Cardiac septum (tissue), 1 donor: ENCODE measurements around the gene FLACC1. TPM values are rescaled to one million over a fixed set of nuclear protein-coding genes. Genes with fewer than 3 reads are reported as not detected.
"Not testable (repeated sequence)": the region's sequence is repeated elsewhere in the genome, so short reads cannot be mapped to it uniquely, and the experiment has no call there.

Experiments used
- DNase-seq: peaks from one replicate; pipeline ENCODE4 v3.0.0-alpha.2; 2020; ENCODE audit warnings: low spot score
- intact Hi-C: fragments of 100-400 bp; cut with DNase I; formaldehyde crosslinking; loops from one replicate; pipeline ENCODE4 v1.14.0; 2022
- total RNA-seq: library from RNA; stranded (reverse); fragmentation: NEBNext Ultra II Directional; extraction: Animal tissue kit (Norgen Biotek cat#: 25700); gene quantifications from one replicate; pipeline ENCODE4 v1.2.1, GENCODE V29; 2021
- donor health status: DM: no; HTN: no; CAD: no.

FLACC1 gene
- total RNA-seq, 1 donor from 2014 or later, result 12.0 TPM

DNA sequence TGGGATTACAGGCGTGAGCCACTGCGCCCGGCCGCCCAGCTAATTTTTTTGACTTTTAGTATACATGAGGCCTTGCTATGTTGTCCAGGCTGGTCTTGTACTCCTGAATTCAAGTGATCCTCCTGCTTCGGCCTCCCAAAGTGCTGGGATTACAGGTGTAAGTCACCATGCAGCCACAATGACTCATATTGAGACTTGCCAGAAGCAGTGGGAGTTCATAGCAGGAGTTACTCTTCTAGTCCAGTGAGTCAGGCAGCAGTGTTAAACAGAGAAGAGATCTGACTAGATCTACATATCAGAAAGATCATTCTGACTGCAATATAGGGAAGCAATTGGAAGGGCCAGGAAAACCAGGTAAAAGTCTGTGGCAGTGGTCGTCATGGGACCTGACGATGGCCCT, 1.5 kb upstream of the FLACC1 start:
- intact Hi-C loops, result no loop called here
- no peak for DNase-seq

- intact Hi-C loops, result no loop called here
- DNase-seq, result no peak
Observed at GRCh38 chr2:201353116-201353515, 4.0 kb downstream of the FLACC1 start.

GRCh38 chr2:201350879-201351278, 6.3 kb downstream of the FLACC1 start:
- DNase-seq, result no peak
- intact Hi-C loops, result no loop called here

DNA sequence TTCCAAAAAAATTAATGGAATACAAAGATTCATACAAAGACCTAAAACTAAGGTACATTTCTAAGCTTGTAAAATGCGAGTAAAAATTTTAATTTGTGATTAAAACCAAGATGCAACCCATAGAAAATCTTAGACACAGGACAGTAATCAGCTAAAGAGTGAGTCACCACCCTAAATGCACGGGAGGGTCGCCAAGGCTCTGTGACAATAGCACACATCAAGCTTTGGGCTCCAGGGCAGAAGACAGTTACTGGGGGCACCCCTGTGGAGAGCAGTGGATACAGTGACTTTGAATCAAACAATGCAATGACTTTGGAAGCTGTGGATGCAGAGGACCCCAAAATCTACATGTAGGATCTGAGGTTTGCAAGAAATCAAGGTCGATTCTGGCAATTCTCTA, 7.5 kb downstream of the FLACC1 start:
- intact Hi-C loops, result no loop called here
- no peak for DNase-seq

GRCh38 chr2:201348758-201349157, 8.4 kb downstream of the FLACC1 start:
- intact Hi-C loops, result no loop called here
- no peak for DNase-seq

DNA sequence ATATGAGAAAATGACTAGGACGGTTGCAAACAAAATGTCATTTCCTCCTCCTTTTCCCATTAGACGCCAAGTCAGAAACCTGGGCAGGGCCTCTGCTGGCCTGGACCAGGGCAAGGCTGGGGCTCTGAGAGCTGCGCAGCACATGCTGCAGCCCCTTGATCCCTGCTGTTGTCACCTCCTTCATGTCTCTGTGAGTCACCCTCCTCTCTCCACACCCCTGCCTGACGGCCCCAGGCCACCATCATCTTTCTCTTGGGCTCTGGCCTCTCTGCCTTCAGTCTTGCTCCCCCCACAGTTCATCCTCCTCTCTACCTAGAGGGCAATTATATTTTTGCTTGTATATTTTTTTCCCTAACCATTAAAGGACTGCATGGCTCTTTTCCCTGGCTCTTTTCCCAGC, 10.0 kb downstream of the FLACC1 start:
- intact Hi-C loops, result no loop called here
- DNase-seq, result no peak

DNA sequence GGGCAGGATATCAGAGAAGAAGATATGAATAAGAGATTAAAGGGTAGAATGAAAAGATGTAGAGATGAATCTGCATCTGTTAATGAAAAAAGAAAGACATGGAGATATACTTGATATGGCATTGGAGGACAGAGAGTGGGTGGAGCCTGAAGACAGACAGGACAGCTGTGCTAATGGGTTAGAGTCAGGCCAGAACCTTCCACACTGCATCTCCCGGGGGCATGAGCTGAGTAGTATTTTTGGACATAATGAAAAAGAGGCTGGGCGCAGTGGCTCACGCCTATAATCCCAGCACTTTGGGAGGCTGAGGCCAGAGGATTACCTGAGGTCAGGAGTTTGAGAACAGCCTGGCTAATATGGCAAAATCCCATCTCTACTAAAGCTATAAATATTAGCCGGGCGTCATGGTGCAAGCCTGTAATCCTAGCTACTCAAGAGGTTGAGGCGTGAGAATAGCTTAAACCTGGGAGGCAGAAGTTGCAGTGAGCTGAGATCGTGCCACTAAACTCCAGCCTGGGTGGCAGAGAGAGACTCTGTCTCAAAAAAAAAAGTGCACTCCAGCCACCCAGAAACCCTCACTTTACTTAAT, 11.4 kb downstream of the FLACC1 start:
- intact Hi-C loops, result no loop called here
- no peak for DNase-seq

DNA sequence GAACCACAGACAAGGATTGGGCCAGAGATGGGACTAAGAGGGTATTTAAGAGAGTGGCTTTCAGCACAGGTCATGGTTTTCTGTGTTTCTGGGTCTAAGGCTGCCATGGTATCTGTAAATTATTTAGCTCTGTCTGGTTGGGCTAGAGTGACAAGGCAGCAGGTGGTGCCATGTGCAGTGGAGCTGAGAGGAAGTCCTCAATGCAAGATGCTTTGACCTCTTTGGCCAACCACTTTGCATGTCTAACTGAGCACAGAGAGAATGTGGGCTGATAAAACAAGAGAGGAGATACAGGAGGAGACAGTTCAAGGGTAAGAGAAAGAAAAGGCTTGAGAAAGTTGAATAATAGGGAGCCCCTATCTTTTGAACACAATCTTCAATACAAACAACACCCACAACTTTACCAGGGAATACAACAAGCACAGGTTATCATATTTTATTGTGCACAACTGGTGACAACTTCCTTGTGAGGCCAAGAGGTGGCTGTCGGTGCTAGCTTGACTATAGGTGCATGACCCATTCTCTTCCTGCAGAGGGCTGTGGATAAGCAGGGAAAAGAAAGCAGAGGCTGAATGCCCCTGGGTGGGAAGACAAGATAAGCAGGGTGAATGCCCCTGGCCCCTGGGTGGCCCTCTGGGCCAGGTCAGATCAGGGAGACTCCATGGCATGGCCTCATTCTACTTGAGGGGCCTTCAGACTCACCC, 12.3 kb downstream of the FLACC1 start:
- DNase-seq, result no peak
- intact Hi-C loops, result no loop called here

DNA sequence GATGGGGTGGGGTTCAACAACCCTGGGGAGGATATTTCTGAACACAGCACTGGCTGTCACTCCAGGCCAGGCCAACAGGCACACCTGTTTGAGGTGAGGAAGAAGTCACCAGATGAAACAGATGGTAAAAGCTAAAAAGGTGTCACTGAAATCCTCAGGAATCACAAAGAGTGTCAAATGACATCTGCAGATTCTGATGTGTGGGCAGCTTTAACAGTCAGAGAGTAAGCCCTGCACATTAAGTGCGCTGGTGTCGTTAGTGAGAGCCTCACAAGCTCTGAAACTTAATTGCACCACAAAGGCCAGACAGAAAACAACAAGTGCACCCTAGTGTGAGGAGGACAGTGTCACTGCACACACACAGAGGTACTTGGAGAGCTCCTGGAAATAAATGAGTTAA, 13.6 kb downstream of the FLACC1 start:
- DNase-seq, result no peak
- intact Hi-C loops, result no loop called here

GRCh38 chr2:201342923-201343322, 14.2 kb downstream of the FLACC1 start:
- no peak for DNase-seq
- intact Hi-C loops, result no loop called here

GRCh38 chr2:201329409-201329808, 27.7 kb downstream of the FLACC1 start:
- intact Hi-C loops, result no loop called here
- no peak for DNase-seq

- intact Hi-C loops, result no loop called here
- DNase-seq, result no peak
Observed at GRCh38 chr2:201327678-201328077, 29.5 kb downstream of the FLACC1 start.

DNA sequence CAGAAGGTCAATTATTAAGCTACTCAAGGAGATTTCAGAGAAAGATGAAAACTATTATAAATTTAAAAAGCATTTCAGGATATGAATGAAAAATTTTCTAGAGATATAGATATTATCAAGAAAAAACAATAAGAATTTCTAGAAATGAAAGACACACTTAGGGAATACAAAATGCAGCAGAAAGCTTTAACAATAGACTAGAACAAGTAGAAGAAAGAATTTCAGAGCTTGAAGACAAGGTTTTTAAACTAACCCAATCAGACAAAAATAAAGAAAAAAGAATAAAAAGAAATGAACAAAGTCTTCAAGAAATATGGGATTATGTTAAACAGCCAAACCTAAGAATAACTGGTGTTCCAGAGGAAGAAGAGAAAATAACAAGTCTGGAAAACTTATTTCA, 34.4 kb downstream of the FLACC1 start:
- no peak for DNase-seq

GRCh38 chr2:201320701-201321100, 36.4 kb downstream of the FLACC1 start:
- DNase-seq, result no peak
- intact Hi-C loops, result no loop called here

More for the DNA sequence above, 34.4 kb downstream of the FLACC1 start:
- intact Hi-C loops, result no loop called here

GRCh38 chr2:201320257-201320656, 36.9 kb downstream of the FLACC1 start:
- intact Hi-C loops, result no loop called here
- DNase-seq, result no peak

- intact Hi-C loops, result no loop called here
- DNase-seq, result no peak
Observed at GRCh38 chr2:201319511-201319910, 37.6 kb downstream of the FLACC1 start.

GRCh38 chr2:201313362-201313761, 43.8 kb downstream of the FLACC1 start:
- intact Hi-C loops, result no loop called here
- DNase-seq, result no peak

- intact Hi-C loops, result no loop called here
- DNase-seq, result no peak
Observed at GRCh38 chr2:201308914-201309313, 48.2 kb downstream of the FLACC1 start.

GRCh38 chr2:201307876-201308275, 49.3 kb downstream of the FLACC1 start:
- intact Hi-C loops, result no loop called here
- no peak for DNase-seq

DNA sequence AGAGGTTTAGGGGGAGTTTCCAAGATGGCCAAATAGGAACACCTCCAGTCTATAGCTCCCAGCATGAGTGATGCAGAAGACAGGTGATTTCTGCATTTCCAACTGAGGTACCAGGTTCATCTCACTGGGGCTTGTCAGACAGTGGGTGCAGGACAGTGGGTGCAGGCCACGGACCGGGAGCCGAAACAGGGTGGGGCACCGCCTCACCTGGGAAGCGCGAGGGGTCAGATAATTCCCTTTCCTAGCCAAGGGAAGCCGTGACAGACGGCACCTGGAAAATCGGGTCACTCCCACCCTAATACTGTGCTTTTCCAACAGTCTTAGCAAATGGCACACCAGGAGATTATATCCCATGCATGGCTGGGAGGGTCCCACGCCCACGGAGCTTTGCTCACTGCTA, 57.2 kb downstream of the FLACC1 start:
- intact Hi-C loops, result not testable (repeated sequence)

DNA sequence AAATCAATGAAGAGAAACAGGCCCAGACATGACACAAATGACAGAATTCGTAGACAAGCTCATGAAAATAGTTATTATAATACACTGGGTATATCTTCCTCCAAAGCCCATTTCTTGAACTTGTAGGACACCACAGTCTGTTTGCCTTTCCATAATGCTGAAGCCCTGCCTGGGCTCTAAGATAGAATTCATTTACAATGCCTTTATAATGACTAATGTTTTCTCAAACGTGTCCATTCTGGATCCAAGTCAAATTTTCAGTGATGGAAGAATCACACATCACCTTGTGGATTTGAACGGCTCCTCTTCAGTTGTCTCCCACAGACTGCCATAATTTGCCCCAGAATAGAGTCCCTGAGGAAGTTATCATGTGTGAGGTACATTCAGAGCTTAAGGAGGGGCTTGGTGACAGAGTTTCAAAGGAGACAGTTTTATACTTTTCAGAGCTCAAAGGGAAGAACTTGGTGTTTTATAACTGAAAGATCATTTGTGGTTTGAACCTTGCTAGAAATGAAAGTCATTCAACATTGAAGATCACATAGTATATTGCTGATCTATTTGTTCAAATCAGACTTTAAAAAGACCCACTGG, 58.6 kb downstream of the FLACC1 start:
- no peak for DNase-seq
- intact Hi-C loops, result no loop called here

More for the DNA sequence above, 57.2 kb downstream of the FLACC1 start:
- DNase-seq, result not testable (repeated sequence)
